Mesodermal cell (in vitro differentiated cells): ENCODE data around the gene IQGAP1.

Source experiments
- H3K27ac ChIP-seq: 2 replicates; pipeline ENCODE4 v1.7.0; 2013; ENCODE audit warnings: mild to moderate bottlenecking, low read depth, low read length, moderate library complexity; ENCODE audit not compliant: severe bottlenecking
- H3K36me3 ChIP-seq: 2 replicates; pipeline ENCODE4 v1.7.1; 2013; ENCODE audit warnings: mild to moderate bottlenecking, low read length, moderate library complexity; ENCODE audit not compliant: control insufficient read depth, insufficient read depth
- H3K4me1 ChIP-seq: one replicate; pipeline ENCODE4 v1.7.1; 2013; ENCODE audit warnings: mild to moderate bottlenecking, low read length; ENCODE audit not compliant: insufficient read depth, control insufficient read depth, poor library complexity, severe bottlenecking
- H3K4me3 ChIP-seq: 2 replicates; pipeline ENCODE4 v1.7.0; 2013; ENCODE audit warnings: low read length, control low read depth, mild to moderate bottlenecking; ENCODE audit not compliant: insufficient read depth, poor library complexity, severe bottlenecking; ENCODE audit errors: extremely low read depth
- H3K9me3 ChIP-seq: 2 replicates; pipeline ENCODE4 v1.7.1; 2013; ENCODE audit warnings: mild to moderate bottlenecking, low read length, moderate library complexity; ENCODE audit not compliant: control insufficient read depth
- WGBS, 2 experiments: methylation state at CpG; one replicate each; pipeline ENCODE4 v1.1.5; 2013; ENCODE audit warnings: missing lambda C conversion rate in 2 of 2; ENCODE audit not compliant: insufficient coverage in 2 of 2; 5-methylcytosine and 5-hydroxymethylcytosine counted together

Gene IQGAP1

GRCh38 chr15:90422043-90422442 is 34.0 kb downstream of the IQGAP1 start:
- WGBS, 2 experiments = 100% methylated on average over 1 of the region's 2 CpGs; no CpG with 5 or more reads in 1 of the 2 experiments
- peaks cover 52% of the 10 kb centered on the region for H3K4me1 ChIP-seq
- peaks cover 3% of the 10 kb centered on the region for H3K36me3 ChIP-seq
- no peak overlapping the region for H3K27ac ChIP-seq
- no peak overlapping the region for H3K4me3 ChIP-seq
- H3K9me3 ChIP-seq = no peaks in the 10 kb centered on the region

- H3K27ac ChIP-seq = no peak overlapping the region
- WGBS, 2 experiments = 83 to 84% methylated on average over 1 to 3 of the region's 3 CpGs
- H3K36me3 ChIP-seq = peaks cover 8% of the 10 kb centered on the region
- no peaks in the 10 kb centered on the region for H3K9me3 ChIP-seq
- H3K4me1 ChIP-seq = peaks cover 52% of the 10 kb centered on the region
- H3K4me3 ChIP-seq = no peak overlapping the region
Observed at GRCh38 chr15:90422936-90423335, 34.9 kb downstream of the IQGAP1 start.

- Histone ChIP-seq H3K27ac (no peak overlapping the region), H3K4me3 (no peak overlapping the region)
- WGBS, 2 experiments = 100% methylated on average over 1 of the region's 4 CpGs; no CpG with 5 or more reads in 1 of the 2 experiments
Observed at GRCh38 chr15:90423801-90424319, 35.8 kb downstream of the IQGAP1 start.

GRCh38 chr15:90425726-90426346 is 37.8 kb downstream of the IQGAP1 start:
- peaks cover 23% of the 10 kb centered on the region for H3K36me3 ChIP-seq
- H3K27ac ChIP-seq = no peak overlapping the region
- WGBS, 2 experiments = 78 to 93% methylated on average over 2 of the region's 2 CpGs
- H3K4me1 ChIP-seq = peaks cover 27% of the 10 kb centered on the region
- no peak overlapping the region for H3K4me3 ChIP-seq
- no peaks in the 10 kb centered on the region for H3K9me3 ChIP-seq

More at GRCh38 chr15:90423801-90424319, 35.8 kb downstream of the IQGAP1 start:
- H3K9me3 ChIP-seq = no peaks in the 10 kb centered on the region
- peaks cover 45% of the 10 kb centered on the region for H3K4me1 ChIP-seq
- peaks cover 16% of the 10 kb centered on the region for H3K36me3 ChIP-seq

- no peaks in the 10 kb centered on the region for H3K9me3 ChIP-seq
- H3K36me3 ChIP-seq = peaks cover 30% of the 10 kb centered on the region
- H3K27ac ChIP-seq = no peak overlapping the region
- 96 to 100% methylated on average over 1 to 4 of the region's 5 CpGs for WGBS, 2 experiments
- no peak overlapping the region for H3K4me3 ChIP-seq
- peaks cover 14% of the 10 kb centered on the region for H3K4me1 ChIP-seq
Observed at GRCh38 chr15:90427185-90427584, 39.1 kb downstream of the IQGAP1 start.

GRCh38 chr15:90432253-90432652 is 44.2 kb downstream of the IQGAP1 start:
- no CpG with 5 or more reads among the region's 1 CpG for WGBS, 2 experiments
- H3K4me3 ChIP-seq = no peak overlapping the region
- H3K9me3 ChIP-seq = no peaks in the 10 kb centered on the region
- no peaks in the 10 kb centered on the region for H3K4me1 ChIP-seq
- H3K27ac ChIP-seq = no peak overlapping the region
- peaks cover 63% of the 10 kb centered on the region for H3K36me3 ChIP-seq

- H3K36me3 ChIP-seq = peaks cover 61% of the 10 kb centered on the region
- H3K4me1 ChIP-seq = no peaks in the 10 kb centered on the region
- H3K4me3 ChIP-seq = no peak overlapping the region
- H3K27ac ChIP-seq = no peak overlapping the region
- 100% methylated on average over 1 of the region's 1 CpG; no CpG with 5 or more reads in 1 of the 2 experiments for WGBS, 2 experiments
- no peaks in the 10 kb centered on the region for H3K9me3 ChIP-seq
Observed at GRCh38 chr15:90435652-90436337, 47.8 kb downstream of the IQGAP1 start.

GRCh38 chr15:90436952-90437351 is 48.9 kb downstream of the IQGAP1 start:
- WGBS, 2 experiments = 100% methylated on average over 1 to 3 of the region's 4 CpGs
- H3K4me3 ChIP-seq = no peak overlapping the region
- no peaks in the 10 kb centered on the region for H3K9me3 ChIP-seq
- H3K27ac ChIP-seq = no peak overlapping the region
- peaks cover 68% of the 10 kb centered on the region for H3K36me3 ChIP-seq
- H3K4me1 ChIP-seq = no peaks in the 10 kb centered on the region

GRCh38 chr15:90437516-90437915 is 49.5 kb downstream of the IQGAP1 start:
- Histone ChIP-seq H3K36me3 (peaks cover 70% of the 10 kb centered on the region), H3K27ac (no peak overlapping the region), H3K4me3 (no peak overlapping the region), H3K4me1 (no peaks in the 10 kb centered on the region), H3K9me3 (no peaks in the 10 kb centered on the region)
- WGBS, 2 experiments = 88% methylated on average over 1 of the region's 2 CpGs; no CpG with 5 or more reads in 1 of the 2 experiments

GRCh38 chr15:90439946-90440345 is 51.9 kb downstream of the IQGAP1 start:
- Histone ChIP-seq H3K27ac (no peak overlapping the region), H3K9me3 (no peaks in the 10 kb centered on the region), H3K36me3 (peaks cover 71% of the 10 kb centered on the region), H3K4me1 (no peaks in the 10 kb centered on the region), H3K4me3 (no peak overlapping the region)
- WGBS, 2 experiments = no CpG with 5 or more reads among the region's 2 CpGs

GRCh38 chr15:90441027-90441426 is 53.0 kb downstream of the IQGAP1 start:
- Histone ChIP-seq H3K9me3 (no peaks in the 10 kb centered on the region), H3K36me3 (peaks cover 71% of the 10 kb centered on the region), H3K27ac (no peak overlapping the region), H3K4me1 (no peaks in the 10 kb centered on the region), H3K4me3 (no peak overlapping the region)
- 100% methylated on average over 2 of the region's 3 CpGs for WGBS, 2 experiments
